ENCODE results near the gene SEMA3F.
A peak's percentile ranks its signal among the peaks of the same experiment; 100 is the strongest.

The SEMA3F gene

GRCh38 chr3:50193286-50193685 is 38.2 kb downstream of the SEMA3F start:
- H4K20me1 ChIP-seq (ENCODE audit: insufficient read depth), result no peaks in the 10 kb centered on the region
- H3K36me3 ChIP-seq (ENCODE audit: insufficient read depth), result no peaks in the 10 kb centered on the region
- no peak overlapping the region for H3K27ac ChIP-seq
- H2AFZ ChIP-seq (ENCODE audit: low read depth), result no peak overlapping the region
- no peak for TF ChIP-seq CTCF (conservative IDR thresholded peaks at IDR 0.05; ENCODE audit: low read depth, low read length)
- no peaks in the 10 kb centered on the region for H3K4me1 ChIP-seq (ENCODE audit: low read depth, poor library complexity, severe bottlenecking)
- H3K4me2 ChIP-seq, result no peak overlapping the region
- H3K79me2 ChIP-seq (ENCODE audit: insufficient read depth, low read depth), result no peaks in the 10 kb centered on the region
- H3K4me3 ChIP-seq (IDR thresholded peaks at IDR 0.05; ENCODE audit: insufficient read depth, low read depth, low read length), result no peak overlapping the region
- no peak overlapping the region for H3K9ac ChIP-seq
- H3K27me3 ChIP-seq (ENCODE audit: insufficient read depth, low read depth), result peaks cover 18% of the 10 kb centered on the region; the same call in 1 of the 2 replicates

- Histone ChIP-seq H3K4me1 (ENCODE audit: low read depth, poor library complexity, severe bottlenecking) (no peaks in the 10 kb centered on the region), H3K9ac (no peak overlapping the region), H3K36me3 (ENCODE audit: insufficient read depth) (no peaks in the 10 kb centered on the region), H2AFZ (ENCODE audit: low read depth) (no peak overlapping the region), H4K20me1 (ENCODE audit: insufficient read depth) (no peaks in the 10 kb centered on the region), H3K27me3 (ENCODE audit: insufficient read depth, low read depth) (peaks cover 22% of the 10 kb centered on the region; the same call in 1 of the 2 replicates), H3K4me2 (no peak overlapping the region), H3K4me3 (IDR thresholded peaks at IDR 0.05; ENCODE audit: insufficient read depth, low read depth, low read length) (no peak overlapping the region), H3K27ac (no peak overlapping the region), H3K79me2 (ENCODE audit: insufficient read depth, low read depth) (no peaks in the 10 kb centered on the region)
- no peak for TF ChIP-seq CTCF (conservative IDR thresholded peaks at IDR 0.05; ENCODE audit: low read depth, low read length)
These were observed 38.6 kb downstream of the SEMA3F start for GRCh38 chr3:50193746-50194127.

GRCh38 chr3:50194128-50194902 is 39.2 kb downstream of the SEMA3F start:
- H3K4me1 ChIP-seq (ENCODE audit: low read depth, poor library complexity, severe bottlenecking), result no peaks in the 10 kb centered on the region
- no peaks in the 10 kb centered on the region for H3K36me3 ChIP-seq (ENCODE audit: insufficient read depth)
- H3K27ac ChIP-seq, result no peak overlapping the region
- no peaks in the 10 kb centered on the region for H4K20me1 ChIP-seq (ENCODE audit: insufficient read depth)
- H3K4me3 ChIP-seq (IDR thresholded peaks at IDR 0.05; ENCODE audit: insufficient read depth, low read depth, low read length), result no peak overlapping the region
- H3K79me2 ChIP-seq (ENCODE audit: insufficient read depth, low read depth), result no peaks in the 10 kb centered on the region
- peaks cover 26% of the 10 kb centered on the region; the same call in 1 of the 2 replicates for H3K27me3 ChIP-seq (ENCODE audit: insufficient read depth, low read depth)
- peak; percentile 50 for TF ChIP-seq CTCF (conservative IDR thresholded peaks at IDR 0.05; ENCODE audit: low read depth, low read length)
- H3K9ac ChIP-seq, result no peak overlapping the region
- no peak overlapping the region for H3K4me2 ChIP-seq
- no peak overlapping the region for H2AFZ ChIP-seq (ENCODE audit: low read depth)

GRCh38 chr3:50194903-50195500 is 39.9 kb downstream of the SEMA3F start:
- Histone ChIP-seq H2AFZ (ENCODE audit: low read depth) (no peak overlapping the region), H3K36me3 (ENCODE audit: insufficient read depth) (no peaks in the 10 kb centered on the region), H3K79me2 (ENCODE audit: insufficient read depth, low read depth) (no peaks in the 10 kb centered on the region), H4K20me1 (ENCODE audit: insufficient read depth) (no peaks in the 10 kb centered on the region), H3K4me1 (ENCODE audit: low read depth, poor library complexity, severe bottlenecking) (no peaks in the 10 kb centered on the region), H3K27me3 (ENCODE audit: insufficient read depth, low read depth) (peaks cover 33% of the 10 kb centered on the region; the same call in 1 of the 2 replicates), H3K27ac (no peak overlapping the region), H3K4me2 (no peak overlapping the region), H3K9ac (no peak overlapping the region), H3K4me3 (IDR thresholded peaks at IDR 0.05; ENCODE audit: insufficient read depth, low read depth, low read length) (no peak overlapping the region)
- peak; percentile 15; the same call in 1 of the 2 replicates for TF ChIP-seq CTCF (conservative IDR thresholded peaks at IDR 0.05; ENCODE audit: low read depth, low read length)

Measured in KMS-11 (cell line).